Smooth muscle cell (in vitro differentiated cells): ENCODE results near the gene AWAT2. TPM values are rescaled to one million over a fixed set of nuclear protein-coding genes. Genes with fewer than 3 reads are reported as not detected.

Experiments used
- DNase-seq: peaks from one replicate; lab custom pipeline; 2025; ENCODE audit not compliant: unreplicated experiment; lab: John Stamatoyannopoulos, UW
- H2AFZ ChIP-seq: fragments of 200-600 bp; sonication (generic); 2 replicates; pipeline ENCODE4 v1.6.0; 2016; ENCODE audit warnings: antibody characterized with exemption, low read depth, mild to moderate bottlenecking
- H3F3A ChIP-seq: fragments of 200-600 bp; sonication (generic); 2 replicates; pipeline ENCODE4 v1.6.0; 2017; ENCODE audit warnings: antibody characterized with exemption, low read depth
- H3K27ac ChIP-seq: fragments of 200-600 bp; sonication (generic); 2 replicates; pipeline ENCODE4 v1.5.1; 2016; ENCODE audit warnings: low read depth, mild to moderate bottlenecking
- H3K27me3 ChIP-seq: fragments of 200-600 bp; sonication (generic); 2 replicates; pipeline ENCODE4 v1.6.1; 2016; ENCODE audit warnings: low read depth, mild to moderate bottlenecking
- H3K36me3 ChIP-seq: fragments of 200-600 bp; sonication (generic); 2 replicates; pipeline ENCODE4 v1.5.1; 2016; ENCODE audit warnings: low read depth
- H3K4me1 ChIP-seq: fragments of 200-600 bp; sonication (generic); 2 replicates; pipeline ENCODE4 v1.5.1; 2016; ENCODE audit warnings: low read depth
- H3K4me2 ChIP-seq: fragments of 200-600 bp; sonication (generic); 2 replicates; pipeline ENCODE4 v1.6.0; 2016; ENCODE audit warnings: mild to moderate bottlenecking
- H3K4me3 ChIP-seq: fragments of 200-600 bp; sonication (generic); 2 replicates; pipeline ENCODE4 v1.5.1; 2016; ENCODE audit warnings: mild to moderate bottlenecking
- H3K79me2 ChIP-seq: fragments of 200-600 bp; sonication (generic); 2 replicates; pipeline ENCODE4 v1.6.0; 2016; ENCODE audit warnings: low read depth, mild to moderate bottlenecking
- H3K9ac ChIP-seq: fragments of 200-600 bp; sonication (generic); 2 replicates; pipeline ENCODE4 v1.6.0; 2016; ENCODE audit warnings: low read depth
- H3K9me3 ChIP-seq: fragments of 200-600 bp; sonication (generic); replicated peaks from 2 replicates; pipeline ENCODE4 v1.5.1; 2016; ENCODE audit warnings: low read depth
- H4K20me1 ChIP-seq: fragments of 200-600 bp; sonication (generic); 2 replicates; pipeline ENCODE4 v1.6.0; 2016; ENCODE audit warnings: low read depth
- WGBS: methylation state at CpG from one replicate; pipeline ENCODE4 v1.1.7; 2016; ENCODE audit warnings: low lambda C conversion rate; 5-methylcytosine and 5-hydroxymethylcytosine counted together
- microRNA-seq: library from miRNA; unstranded; fragments of <30 nt; microRNA quantifications from one replicate; pipeline ENCODE4, GENCODE V29; 2016; ENCODE audit warnings: borderline number of aligned reads
- polyA plus RNA-seq: library from polyadenylated mRNA; unstranded; fragments of >200 nt; fragmentation: Nextera tagmentation; extraction: Ambion mirVana; gene quantifications from 2 replicates; pipeline ENCODE4 v1.2.1, GENCODE V29; 2016
- small RNA-seq: library from RNA; depleted of rRNA; stranded (forward); fragments of <200 nt; gene quantifications from one replicate; pipeline ENCODE3, GENCODE V24; 2014
- total RNA-seq: library from RNA; depleted of rRNA; stranded (reverse); fragments of >200 nt; gene quantifications from 2 replicates; pipeline ENCODE4 v1.2.3, GENCODE V29; 2014
- TF ChIP-seq, protein P1 (sequence below): fragments of 200-600 bp; sonication (generic); IDR thresholded peaks from 2 replicates; pipeline ENCODE4 v1.5.1; 2017; ENCODE audit warnings: borderline replicate concordance, mild to moderate bottlenecking, antibody characterized with exemption; ENCODE audit not compliant: insufficient read depth, poor library complexity, severe bottlenecking

Gene AWAT2
- total and polyA plus RNA-seq, 2 experiments from 2014 or later: not detected

DNA sequence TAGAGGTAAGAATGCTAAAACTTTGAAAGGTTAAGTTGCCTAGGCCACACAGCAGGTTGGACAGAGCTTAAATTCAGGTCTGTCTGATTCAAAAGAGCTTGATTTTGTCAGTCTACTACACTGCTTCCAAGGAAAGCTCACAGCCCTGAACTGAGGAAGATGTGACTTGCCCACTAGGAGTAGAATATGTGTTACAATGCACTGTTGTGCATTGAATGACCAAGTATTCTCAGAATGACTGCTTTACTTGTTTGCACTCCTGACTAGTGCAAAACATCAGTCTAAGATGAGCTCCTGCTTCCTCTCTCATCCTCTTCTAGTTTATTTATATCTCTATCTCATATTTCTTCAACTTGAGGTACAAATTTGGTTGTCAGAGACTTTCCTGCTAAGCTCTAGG lies 56.2 kb downstream of the AWAT2 start:
- H3K9me3 ChIP-seq: no peaks in the 10 kb centered on the region
- H3K27ac ChIP-seq: no peak overlapping the region
- H3F3A ChIP-seq: no peaks in the 10 kb centered on the region
- H3K4me3 ChIP-seq: no peak overlapping the region
- no peak overlapping the region for H3K9ac ChIP-seq
- no peaks in the 10 kb centered on the region for H4K20me1 ChIP-seq
- H3K4me2 ChIP-seq: no peak overlapping the region
- no peak overlapping the region for H2AFZ ChIP-seq
- no peaks in the 10 kb centered on the region for H3K27me3 ChIP-seq
- no peaks in the 10 kb centered on the region for H3K36me3 ChIP-seq
- H3K4me1 ChIP-seq: no peaks in the 10 kb centered on the region
- no peaks in the 10 kb centered on the region for H3K79me2 ChIP-seq
- TF ChIP-seq, protein P1, sequence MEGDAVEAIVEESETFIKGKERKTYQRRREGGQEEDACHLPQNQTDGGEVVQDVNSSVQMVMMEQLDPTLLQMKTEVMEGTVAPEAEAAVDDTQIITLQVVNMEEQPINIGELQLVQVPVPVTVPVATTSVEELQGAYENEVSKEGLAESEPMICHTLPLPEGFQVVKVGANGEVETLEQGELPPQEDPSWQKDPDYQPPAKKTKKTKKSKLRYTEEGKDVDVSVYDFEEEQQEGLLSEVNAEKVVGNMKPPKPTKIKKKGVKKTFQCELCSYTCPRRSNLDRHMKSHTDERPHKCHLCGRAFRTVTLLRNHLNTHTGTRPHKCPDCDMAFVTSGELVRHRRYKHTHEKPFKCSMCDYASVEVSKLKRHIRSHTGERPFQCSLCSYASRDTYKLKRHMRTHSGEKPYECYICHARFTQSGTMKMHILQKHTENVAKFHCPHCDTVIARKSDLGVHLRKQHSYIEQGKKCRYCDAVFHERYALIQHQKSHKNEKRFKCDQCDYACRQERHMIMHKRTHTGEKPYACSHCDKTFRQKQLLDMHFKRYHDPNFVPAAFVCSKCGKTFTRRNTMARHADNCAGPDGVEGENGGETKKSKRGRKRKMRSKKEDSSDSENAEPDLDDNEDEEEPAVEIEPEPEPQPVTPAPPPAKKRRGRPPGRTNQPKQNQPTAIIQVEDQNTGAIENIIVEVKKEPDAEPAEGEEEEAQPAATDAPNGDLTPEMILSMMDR: no peak
- DNase-seq: no peak

DNA sequence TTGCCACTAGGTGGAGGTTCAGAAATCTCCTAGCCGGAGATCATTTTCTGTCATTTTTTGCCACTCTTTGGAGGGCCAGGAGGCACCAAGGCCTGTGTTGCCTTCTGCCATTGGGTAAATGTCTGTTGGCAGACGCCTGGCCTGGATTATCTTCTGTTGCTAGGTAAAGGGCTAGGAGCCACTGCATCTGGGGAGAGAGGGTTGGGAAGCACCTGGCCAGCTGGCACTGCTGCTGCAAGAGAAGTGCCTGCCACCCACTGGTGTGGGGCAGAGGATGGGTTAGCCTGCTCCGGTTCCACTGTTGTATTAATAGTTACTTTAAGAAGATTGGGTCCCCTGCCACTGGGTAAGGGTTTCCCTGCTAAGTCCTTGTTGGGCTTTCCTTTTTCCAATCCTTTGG lies 58.1 kb downstream of the AWAT2 start:
- DNase-seq: no peak
- Histone ChIP-seq H3K4me3 (no peak overlapping the region), H3K9ac (no peak overlapping the region), H3K4me2 (no peak overlapping the region), H4K20me1 (no peaks in the 10 kb centered on the region), H3K4me1 (no peaks in the 10 kb centered on the region), H3K36me3 (no peaks in the 10 kb centered on the region), H3K27ac (no peak overlapping the region), H3K79me2 (no peaks in the 10 kb centered on the region), H3F3A (no peaks in the 10 kb centered on the region), H3K9me3 (no peaks in the 10 kb centered on the region), H2AFZ (no peak overlapping the region), H3K27me3 (no peaks in the 10 kb centered on the region)
- 76% methylated on average over 3 of the region's 3 CpGs for WGBS
- TF ChIP-seq, protein P1: no peak

Small RNA genes within 50 kb of the gene (microRNA-seq; reads per million reads assigned to microRNA genes)
- gene MIR676: 4.7 reads per million

Small RNA genes within 50 kb of the gene (small RNA-seq; reads per million reads assigned to genes)
- not detected for gene MIR676

Other genes starting within 250 kb of the AWAT2 start
- gene OTUD6A, start 12.5 kb upstream of the AWAT2 start, total RNA-seq: not detected in 2 replicates
- gene OTUD6A, start 12.5 kb upstream of the AWAT2 start, polyA plus RNA-seq: not detected in 2 replicates
- gene IGBP1, start 83.5 kb upstream of the AWAT2 start, total RNA-seq: 40.7 and 41.8 TPM in 2 replicates
- gene IGBP1, start 83.5 kb upstream of the AWAT2 start, polyA plus RNA-seq: 20.3 and 27.2 TPM in 2 replicates
- gene DGAT2L6, start 127.5 kb upstream of the AWAT2 start, total RNA-seq: not detected in 2 replicates
- gene DGAT2L6, start 127.5 kb upstream of the AWAT2 start, polyA plus RNA-seq: not detected in 2 replicates
- not detected in 2 replicates for gene AWAT1, start 184.7 kb upstream of the AWAT2 start, total RNA-seq
- gene AWAT1, start 184.7 kb upstream of the AWAT2 start, polyA plus RNA-seq: not detected in 2 replicates
- 0.09 TPM in 1 of 2 replicates, not detected in the other for gene P2RY4, start 210.3 kb upstream of the AWAT2 start, total RNA-seq
- gene P2RY4, start 210.3 kb upstream of the AWAT2 start, polyA plus RNA-seq: 0.14 TPM in 1 of 2 replicates, not detected in the other
- gene ARR3, start 218.4 kb upstream of the AWAT2 start, total RNA-seq: not detected in 2 replicates
- 0.24 TPM in 1 of 2 replicates, not detected in the other for gene ARR3, start 218.4 kb upstream of the AWAT2 start, polyA plus RNA-seq
- gene RAB41, start 232.2 kb upstream of the AWAT2 start, total RNA-seq: not detected in 2 replicates
- gene RAB41, start 232.2 kb upstream of the AWAT2 start, polyA plus RNA-seq: 0.19 and 0.39 TPM in 2 replicates
- gene PDZD11, start 240.0 kb upstream of the AWAT2 start, total RNA-seq: 60.8 and 63.1 TPM in 2 replicates
- gene PDZD11, start 240.0 kb upstream of the AWAT2 start, polyA plus RNA-seq: 69.7 and 73.9 TPM in 2 replicates
- 1.8 and 6.7 TPM in 2 replicates for gene KIF4A, start 240.2 kb upstream of the AWAT2 start, total RNA-seq
- 4.4 and 5.9 TPM in 2 replicates for gene KIF4A, start 240.2 kb upstream of the AWAT2 start, polyA plus RNA-seq